ENCODE data around the gene SLC2A2.

- TF ChIP-seq CTCF (IDR thresholded peaks at IDR 0.05) = no peak
- no peak for TF ChIP-seq POLR2A (IDR thresholded peaks at IDR 0.05)
These were observed 37.9 kb upstream of the SLC2A2 start for GRCh38 chr3:171064461-171064860.
